ENCODE measurements around the gene FER1L5.

Gene FER1L5

DNA sequence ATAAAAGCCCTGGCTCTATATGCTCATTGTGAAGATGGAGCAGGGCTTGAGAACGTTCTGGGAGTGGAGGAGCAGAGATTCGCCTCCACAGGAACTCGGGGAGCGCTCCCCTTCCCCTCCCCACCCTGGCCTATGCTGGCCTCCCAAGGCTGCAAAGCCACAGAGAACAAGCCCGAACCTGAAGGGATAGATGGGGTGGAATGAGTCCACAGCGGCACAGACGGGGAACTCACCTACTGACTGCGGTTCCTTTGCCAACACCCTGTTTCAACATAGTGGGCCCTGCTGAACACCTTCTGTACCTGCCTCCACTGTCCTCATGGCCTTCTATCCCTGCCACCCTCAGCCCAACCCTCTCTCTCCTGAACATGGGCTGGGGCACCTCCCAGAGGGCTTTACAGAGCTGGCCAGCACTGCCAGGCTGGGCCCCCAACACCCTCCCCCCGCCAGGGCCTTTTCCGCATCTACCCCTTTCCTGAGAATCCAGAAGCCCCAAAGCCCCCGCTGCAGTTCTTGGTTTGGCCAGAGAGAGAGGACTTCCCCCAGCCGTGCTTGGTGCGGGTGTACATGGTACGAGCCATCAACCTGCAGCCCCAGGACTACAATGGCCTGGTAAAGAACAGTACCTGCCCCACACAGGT is 55.8 kb downstream of the FER1L5 start:
- no peak for DNase-seq

DNA sequence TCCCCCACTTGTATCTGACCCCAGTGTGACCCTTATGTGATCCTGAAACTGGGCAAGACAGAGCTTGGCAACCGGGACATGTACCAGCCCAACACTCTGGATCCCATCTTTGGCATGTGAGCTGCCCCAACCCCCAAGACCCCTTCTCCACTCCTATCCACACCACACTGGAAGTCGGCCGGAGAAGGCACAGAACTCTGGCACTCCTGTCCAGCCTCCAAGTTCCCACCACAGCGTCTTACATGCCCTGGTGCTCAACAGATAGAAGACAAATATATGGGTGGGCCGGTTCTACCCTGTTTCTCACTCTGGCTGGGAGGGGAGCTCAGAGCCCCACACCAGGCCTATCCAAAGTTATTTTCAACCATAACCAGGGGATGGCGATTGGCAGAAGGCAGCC is 56.5 kb downstream of the FER1L5 start:
- no peak for DNase-seq

DNA sequence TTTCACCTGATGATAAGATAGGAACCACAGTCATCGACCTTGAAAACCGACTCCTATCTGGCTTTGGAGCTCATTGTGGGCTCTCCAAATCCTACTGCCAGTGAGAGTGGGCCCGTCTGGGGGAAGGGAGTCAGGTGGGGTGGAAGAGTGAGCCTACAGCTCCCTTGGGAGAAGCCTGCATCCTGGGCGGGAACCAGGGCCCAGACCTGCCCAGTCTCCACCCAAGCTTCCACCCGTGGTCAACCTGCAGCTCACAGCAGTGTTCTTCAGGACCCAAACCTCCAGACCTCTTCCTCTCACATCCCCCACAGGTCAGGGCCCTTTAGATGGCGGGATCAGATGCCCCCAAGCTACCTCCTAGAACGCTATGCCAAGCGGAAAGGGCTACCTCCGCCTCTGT is 57.1 kb downstream of the FER1L5 start:
- DNase-seq = no peak

DNA sequence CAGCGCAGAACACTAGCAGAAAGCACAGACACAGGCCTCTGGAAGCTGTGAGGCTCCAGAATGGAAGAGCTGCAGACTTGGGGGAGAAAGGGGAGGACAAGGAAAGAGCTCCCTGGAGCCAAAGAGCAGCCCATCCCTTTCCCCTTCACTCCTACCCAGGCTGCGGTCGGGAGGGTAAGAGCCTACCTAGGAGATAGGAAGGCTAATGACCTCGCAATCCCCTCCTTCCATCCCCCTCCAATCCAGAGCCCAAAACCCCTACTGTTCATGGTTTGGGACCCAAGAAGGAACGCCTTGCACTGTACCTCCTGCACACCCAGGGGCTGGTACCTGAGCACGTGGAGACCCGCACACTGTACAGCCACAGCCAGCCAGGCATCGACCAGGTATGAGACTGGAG is 57.5 kb downstream of the FER1L5 start:
- DNase-seq = no peak

DNA sequence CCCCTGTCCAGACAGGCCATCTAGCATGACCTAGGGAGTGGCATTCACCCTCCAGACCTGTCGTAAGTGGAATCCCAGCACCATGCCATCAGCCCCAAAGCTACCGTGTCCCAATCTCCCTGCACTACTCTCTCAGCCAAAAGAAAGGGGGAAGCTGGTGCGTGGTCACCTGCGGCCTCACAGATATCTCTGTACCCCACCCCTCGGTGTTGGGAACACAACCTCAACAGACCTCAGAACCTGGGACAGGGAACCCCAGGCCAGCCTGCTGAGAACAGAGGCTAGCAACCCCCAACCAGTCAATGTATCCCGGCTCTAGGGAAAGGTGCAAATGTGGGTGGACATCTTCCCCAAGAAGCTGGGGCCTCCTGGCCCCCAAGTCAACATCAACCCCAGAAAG is 59.1 kb downstream of the FER1L5 start:
- DNase-seq = no peak

DNA sequence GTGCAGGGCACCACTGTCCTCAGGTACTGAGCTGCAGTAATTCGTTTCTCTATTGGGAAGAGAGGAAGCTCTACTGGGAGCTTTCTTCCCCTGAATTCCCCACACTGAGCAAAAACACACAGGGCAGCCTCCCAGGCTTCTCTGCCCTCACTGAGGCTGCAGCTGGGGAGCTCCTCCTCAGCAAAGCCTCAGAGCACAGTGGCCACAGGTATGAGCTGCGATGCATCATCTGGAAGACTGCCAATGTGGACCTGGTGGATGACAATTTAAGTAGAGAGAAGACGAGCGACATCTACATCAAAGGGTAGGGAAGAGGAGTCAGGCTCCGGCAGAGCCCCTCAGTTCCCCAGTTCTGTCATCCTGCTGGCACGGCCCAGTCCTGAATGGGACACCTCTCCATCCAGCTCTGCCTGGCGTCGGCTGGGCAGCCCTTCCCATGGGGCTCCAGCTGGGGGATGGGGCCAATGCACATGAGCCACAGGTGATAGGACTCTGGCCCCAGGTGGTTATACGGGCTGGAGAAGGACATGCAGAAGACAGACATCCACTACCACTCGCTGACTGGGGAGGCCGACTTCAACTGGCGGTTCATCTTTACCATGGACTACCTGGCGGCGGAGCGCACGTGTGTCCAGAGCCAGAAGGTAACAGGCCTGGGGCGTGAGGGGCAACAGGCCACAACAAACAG is 59.7 kb downstream of the FER1L5 start:
- no peak for DNase-seq

DNA sequence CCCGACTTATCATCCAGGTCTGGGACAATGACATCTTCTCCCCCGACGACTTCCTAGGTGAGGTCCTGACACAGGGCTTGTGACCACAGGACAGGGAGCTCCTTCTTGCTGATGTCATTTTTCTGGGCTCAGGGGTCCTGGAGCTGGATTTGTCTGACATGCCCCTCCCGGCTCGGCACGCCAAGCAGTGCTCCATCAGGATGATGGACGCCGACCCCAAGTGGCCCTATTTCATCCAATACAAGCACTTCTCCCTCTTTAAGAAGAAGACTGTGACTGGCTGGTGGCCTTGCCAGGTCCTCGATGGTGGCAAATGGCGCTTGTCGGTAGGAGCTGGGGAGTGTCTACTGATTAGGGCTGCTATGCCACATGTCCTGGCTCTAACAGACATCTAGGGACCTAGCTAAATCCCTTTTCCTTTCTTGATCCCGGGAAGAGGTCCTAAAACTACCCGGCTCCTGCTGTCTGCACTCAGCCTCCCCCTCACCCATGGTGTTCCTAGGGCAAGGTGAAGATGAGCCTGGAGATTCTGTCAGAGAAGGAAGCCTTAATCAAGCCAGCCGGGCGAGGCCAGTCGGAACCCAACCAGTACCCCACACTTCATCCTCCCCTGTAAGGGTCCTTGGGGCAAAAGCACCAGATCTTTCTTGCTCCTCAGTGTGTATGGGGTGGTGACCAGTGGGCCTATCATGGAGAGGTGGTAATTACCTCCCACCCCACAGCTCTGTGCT is 60.6 kb downstream of the FER1L5 start:
- DNase-seq = no peak

DNA sequence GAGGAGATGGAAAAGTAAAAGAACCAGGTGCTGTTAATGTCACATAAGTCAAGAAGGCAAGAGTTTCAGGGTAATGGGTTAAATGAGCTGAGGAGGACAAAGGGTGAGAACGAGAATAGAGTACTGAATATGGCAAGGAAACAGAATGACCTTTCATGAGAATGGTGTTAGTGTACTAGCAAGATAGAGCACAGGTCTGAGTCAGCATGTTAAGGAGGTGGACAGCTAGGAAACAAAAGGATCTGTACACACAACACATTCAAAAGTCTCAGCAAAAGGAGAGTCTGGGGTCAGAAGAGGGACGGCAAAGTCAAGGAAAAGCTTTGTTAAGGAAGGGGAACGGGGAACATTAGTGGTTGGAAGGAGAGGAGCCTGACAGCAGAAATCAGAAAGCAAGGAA is 68.4 kb downstream of the FER1L5 start:
- DNase-seq = no peak

DNA sequence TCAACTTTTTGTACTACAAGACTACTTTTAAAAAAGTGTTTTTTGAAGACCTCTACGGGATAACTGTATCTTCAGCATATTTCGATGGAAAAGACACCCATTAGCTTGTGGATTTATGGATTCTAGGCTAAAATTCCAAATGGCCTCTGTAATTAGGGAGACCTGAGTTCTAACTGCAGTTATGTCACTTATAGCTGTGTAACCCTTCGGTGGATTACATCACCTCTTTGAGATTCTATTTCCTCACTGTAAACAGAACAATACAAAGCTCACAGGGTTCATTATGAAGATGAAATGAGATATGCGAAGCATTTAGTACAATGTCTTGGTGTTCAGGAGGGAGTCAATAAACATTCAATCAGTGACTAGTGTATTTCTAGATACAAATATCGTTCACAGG is 73.1 kb downstream of the FER1L5 start:
- no peak for DNase-seq

DNA sequence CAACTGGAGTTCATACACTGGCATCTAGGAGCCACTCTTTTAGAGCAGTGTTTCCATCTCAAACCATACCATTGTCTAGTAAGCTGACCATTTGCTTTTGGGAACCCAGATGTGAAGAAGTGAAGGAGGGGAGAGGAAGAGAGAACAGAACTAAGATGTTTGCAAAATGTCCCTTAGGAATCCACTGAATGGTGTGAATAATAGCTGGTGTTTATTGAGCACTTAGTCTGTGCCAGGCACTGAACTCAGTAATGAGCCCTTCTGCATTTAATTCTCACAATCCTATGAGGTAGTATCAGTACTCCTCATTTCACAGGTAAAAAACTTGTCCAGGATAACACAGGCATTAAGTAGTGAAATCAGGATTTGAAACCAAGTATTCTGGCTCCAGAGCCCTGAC is 73.8 kb downstream of the FER1L5 start:
- no peak for DNase-seq

DNA sequence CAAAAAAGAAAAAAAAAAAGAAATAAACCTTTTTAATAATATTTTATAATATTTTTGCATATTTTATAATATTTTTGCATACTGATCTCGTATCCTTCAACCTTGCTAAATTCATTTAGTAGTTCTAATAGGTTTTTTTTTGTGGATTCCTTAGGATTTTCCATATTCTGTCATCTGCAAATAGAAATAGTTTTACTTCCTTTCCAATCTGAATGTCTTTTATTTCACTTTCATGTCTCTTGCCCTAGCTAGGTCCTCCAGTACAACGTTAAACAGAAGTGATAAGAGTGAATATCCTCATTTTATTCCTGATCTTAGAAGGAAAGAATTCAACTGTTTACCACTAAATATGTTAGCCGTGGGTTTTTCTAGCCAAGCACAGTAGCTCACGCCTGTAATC is 83.6 kb downstream of the FER1L5 start:
- DNase-seq = no peak

DNA sequence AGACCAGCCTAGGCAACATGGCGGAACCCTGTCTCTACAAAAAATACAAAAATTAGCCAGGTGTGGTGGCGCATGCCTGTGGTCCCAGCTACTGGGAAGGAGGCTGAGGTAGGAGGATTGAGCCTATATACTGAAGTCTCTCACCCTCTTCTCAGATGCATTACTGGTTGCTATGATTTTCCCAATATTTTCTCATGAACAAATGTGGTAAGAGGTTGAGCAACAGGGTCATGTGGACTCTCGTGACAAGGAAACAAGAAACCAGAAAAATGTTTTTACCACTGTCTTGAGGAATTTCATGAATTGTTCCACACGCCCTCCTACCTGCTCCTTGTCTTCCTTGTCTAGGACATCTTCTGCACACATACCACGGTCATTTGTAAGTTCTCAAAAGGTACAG is 84.9 kb downstream of the FER1L5 start:
- DNase-seq = no peak

DNA sequence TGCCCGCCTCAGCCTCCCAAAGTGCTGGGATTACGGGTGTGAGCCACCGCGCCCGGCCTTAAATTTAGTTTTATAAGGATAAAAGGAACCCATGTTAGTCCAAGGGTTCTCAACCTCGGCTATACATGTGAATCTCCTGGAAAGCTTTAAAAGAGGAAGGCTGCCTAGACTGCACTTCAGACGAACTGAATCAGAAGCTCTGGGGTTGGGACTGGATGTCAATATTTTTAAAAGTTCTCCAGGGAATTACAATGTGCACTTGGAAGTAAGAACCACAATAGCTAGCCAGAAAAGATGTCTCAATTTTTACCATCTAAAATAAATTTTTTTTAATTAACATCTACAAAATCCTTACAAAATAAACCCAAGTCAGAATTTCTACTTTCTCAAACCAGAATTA is 87.2 kb downstream of the FER1L5 start:
- DNase-seq = no peak

DNA sequence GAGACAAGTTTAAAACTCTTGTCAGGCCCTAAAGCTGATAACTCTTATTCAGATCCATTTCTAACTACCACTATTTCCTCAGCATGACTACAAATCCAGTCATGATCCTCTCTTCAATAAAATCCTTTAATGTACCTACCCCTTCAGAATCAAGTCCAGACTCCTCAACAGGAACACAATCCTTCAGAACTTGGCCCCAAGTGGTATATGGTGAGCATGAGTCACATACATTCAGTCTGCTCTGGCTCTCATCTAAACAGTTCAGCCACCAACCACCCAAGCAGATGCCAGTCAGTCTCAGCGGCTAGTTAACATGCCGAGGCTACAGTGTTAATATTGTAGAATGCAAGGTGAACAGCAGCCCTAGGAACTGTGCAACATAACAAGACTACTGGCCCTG is 87.6 kb downstream of the FER1L5 start:
- DNase-seq = no peak

DNA sequence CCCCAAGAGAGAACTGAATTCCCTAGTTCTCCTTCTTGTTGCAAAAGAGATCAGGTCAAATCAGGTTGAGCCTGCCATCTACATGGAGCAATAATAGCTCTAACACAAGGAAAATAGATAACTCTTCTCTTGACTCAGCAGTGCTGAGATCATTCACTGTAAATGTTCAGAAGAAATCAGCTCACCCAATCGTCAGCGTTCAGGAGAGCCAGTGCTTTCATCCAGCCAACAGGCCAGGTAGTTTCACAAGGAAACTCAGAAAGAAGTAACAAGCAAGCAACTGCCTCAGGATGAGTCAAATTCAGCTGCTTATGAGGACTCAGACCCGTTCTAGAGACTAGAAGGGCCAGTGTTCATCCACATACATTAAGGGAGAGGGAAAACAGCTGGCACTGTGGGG is 91.4 kb downstream of the FER1L5 start:
- no peak for DNase-seq

DNA sequence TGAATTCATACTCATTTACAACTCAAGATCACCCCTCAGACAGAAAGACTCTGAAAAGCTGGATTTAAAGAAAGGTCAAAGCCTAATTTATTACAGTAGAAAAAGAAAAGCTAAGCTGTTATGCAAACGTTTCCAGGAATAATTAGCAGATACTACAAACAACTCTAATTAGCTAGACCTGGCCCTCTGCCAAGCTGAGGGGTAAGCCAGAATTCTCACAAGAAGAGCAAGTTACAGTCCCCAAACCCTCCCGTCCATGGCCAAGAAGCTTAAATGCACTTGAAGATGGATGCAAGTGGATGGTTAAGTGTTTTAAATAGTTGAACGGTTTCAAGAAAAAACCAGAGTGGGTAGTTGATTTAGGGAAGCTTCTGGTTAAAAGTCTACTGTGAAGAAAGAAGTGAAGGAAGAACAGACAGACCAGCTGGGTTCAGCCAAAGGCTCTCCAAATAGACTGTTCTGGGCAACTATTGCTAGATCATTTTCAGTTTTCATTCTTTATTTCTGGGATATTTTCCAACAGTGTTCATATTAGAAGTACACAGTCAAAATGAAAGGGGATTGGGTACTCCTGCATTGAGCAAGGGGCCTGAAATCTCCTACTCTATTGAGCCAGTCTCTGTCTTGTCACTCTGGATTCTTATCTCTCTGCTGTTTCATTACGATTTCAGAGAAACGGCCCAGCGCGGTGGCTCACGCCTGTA is 92.5 kb downstream of the FER1L5 start:
- no peak for DNase-seq

DNA sequence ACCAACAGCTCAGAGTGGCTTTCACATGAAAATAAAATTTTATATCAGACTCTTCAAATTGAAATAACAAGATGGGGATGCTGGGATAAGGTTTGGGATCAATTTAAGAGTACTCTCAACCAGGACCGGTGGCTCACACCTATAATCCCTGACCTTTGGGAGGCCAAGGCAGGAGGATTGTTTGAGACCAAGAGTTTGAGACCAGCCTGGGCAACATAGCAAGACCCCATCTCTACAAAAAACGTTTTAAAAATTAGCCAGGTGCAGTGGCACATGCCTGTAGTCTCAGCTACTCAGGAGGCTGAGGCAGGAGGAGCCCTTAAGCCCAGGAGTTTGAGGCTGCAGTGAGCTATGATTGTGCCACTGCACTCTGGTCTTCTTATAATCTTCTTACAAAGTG is 94.7 kb downstream of the FER1L5 start:
- no peak for DNase-seq

DNA sequence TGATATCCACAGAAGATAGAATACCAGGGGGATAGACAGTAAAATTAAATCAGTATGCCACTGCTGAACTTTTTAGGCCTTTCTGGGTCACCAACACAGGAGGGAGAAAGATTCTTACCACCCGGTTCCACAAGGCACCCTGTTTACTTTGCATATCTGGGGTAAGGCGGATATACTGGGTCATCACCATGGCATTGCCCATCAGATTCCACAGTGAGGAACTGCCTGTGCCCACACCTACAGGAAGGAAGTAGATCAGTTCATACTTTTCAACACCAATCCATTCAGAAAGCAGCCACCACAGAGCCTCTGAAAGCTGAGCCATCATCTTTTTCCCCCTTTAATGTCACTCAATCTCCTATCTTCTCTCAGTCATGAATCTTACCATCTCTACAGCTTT is 95.3 kb downstream of the FER1L5 start:
- peak; percentile 13 for DNase-seq

DNA sequence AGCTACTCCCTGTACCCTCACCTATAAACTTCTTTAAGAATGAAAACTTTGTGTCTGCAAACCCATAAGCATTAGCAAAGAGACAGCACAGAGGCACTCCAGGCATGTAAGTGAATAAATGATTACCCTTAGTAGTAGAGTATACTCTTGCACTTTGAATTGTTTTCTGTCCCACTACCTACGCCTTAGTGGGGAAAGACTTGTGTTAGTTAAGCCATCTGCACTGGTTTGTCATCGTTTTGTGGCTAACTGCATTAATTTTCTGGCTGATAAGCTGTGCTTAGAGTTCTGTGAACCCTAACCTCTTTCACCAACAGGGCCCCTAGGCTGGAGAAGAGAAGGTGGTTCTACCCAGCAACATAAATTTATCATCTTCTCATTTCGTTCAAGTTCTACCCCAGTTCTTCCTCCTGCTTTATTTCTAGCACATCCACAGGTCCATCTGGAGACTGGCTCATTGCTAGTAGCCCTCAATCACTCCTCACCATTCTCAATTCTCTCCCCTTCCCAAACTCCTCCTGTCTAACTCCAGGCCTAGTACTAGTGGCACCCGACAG is 96.6 kb downstream of the FER1L5 start:
- no peak for DNase-seq

DNA sequence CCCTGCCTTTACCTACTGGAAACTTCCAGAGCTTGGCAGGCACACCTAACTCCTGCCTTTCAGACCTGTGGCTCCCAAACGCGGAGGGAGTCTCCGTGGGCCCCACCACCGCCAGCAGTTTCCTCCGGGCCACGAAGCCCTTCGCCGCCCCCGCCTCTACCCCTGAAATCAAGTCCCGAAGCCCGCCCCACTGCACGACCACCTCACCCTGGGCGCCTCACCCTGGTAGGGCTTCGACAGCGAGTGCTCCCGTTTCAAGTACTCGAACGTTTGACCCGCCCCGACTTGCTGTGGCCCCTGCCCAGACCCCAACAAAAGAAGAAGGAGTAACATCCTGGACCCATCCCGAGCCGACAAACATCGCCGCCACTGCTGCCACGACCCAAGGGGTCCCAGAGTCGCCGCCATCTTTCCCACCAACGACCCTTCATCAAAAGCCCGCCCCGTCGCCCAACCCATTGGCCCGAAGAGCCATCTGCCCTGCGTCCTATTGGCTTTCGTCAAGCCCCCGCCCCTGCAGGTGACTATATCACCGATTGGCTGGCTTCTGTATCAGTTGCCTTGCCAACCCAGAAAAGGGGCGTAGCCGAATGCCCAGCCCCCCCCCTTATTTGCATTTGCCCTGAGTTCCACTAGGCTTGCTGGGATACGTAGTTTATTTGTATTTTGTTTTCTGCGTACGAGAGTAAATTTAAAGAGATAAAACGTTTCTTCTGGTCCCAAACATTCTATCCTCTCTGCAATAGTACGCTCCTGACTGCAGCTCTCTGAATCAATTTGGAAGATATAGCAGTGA is 97.3 kb downstream of the FER1L5 start, which contains the start of gene LMAN2L:
Gene LMAN2L, minus strand, starts transcription at position 432 of the 796 bp plus-strand sequence. Its CDS starts 24 bp downstream, at position 408.
- peak; percentile 99 for DNase-seq

DNA sequence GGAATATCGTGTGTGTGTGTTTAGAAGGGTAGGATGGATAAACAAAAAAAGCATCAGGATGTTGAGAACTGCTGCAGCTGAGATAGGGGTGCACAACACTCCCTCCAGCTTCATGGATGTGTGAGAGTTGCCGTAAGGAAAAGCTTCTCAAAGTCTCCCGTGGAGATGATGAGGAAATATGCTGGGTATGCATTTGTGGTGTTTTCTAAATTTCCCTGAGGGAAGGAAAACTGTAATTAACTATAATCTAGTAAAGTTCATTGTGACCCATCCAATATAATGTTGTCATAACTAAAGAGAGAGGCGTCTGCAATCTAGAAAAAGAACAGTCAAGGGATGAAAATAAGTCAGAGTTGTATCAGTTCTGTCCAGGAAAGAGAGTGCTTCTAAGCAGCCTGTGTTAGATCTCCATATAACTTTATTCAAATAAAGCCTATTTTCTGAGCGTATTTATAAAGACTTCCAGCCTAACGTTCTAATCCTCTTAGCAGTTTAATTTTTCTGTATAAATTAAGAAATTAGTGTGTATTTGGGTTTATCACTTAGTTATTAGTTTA is 104.6 kb downstream of the FER1L5 start:
- DNase-seq = no peak

DNA sequence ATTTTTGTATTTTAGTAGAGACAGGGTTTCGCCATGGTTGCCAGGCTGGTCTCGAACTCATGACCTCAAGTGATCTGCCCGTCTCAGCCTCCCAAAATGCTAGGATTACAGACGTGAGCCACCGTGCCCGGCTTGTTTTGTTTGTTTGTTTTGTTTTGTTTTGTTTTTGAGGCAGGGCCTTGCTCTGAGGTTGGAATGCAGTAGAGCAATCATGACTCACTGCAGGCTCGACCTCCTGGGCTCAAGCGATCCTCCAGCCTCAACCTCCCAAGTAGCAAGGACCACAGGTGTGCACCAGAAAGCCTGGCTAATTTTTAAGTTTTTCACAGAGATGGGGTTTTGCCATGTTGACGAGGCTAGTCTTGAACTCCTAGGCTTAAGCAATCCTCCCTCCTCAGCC is 109.2 kb downstream of the FER1L5 start:
- no peak for DNase-seq
